Esophagus muscularis mucosa (tissue), 3 donors: ENCODE measurements around the gene TEX35.

Experiments used
- POLR2A ChIP-seq: fragments of 450-650 bp; IDR thresholded peaks from one replicate; pipeline ENCODE4 v1.6.1; 2017; ENCODE audit warnings: antibody characterized with exemption, moderate library complexity, mild to moderate bottlenecking, low read depth
- POLR2AphosphoS5 ChIP-seq, 2 donors: sonication (generic); formaldehyde crosslinking; IDR thresholded peaks; one replicate each; pipeline ENCODE4 v1.6.1; 2017; ENCODE audit warnings: antibody characterized with exemption in 2 of 2
- TF ChIP-seq, protein P1 (sequence below), 3 experiments: fragments of 200-600 bp in 2 of 3; fragments of 450-650 bp in 1 of 3; sonication (generic) in 2 of 3; IDR thresholded peaks; one replicate each; pipeline ENCODE4 v1.5.1; 2017 to 2019; ENCODE audit warnings: antibody characterized with exemption in 3 of 3, mild to moderate bottlenecking in 2 of 3, moderate library complexity in 1 of 3

DNA sequence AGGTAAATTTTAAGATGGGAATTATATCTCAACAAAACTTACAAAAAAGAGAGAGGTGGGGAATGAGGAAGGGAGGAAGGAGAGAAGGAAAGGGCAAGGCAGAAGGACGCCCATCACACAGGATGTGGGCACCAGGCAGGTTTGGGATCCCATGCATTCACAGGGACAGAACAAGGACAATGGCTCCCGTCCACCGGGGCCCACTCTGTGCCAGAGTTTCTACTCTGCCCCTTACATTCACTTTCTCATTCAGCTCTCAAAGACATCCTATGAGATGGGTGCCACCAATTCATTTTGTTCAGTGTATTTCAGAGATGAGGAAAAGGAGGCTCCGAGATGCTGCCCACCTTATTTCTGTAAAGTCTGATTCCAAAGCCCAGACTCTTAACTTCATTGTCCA lies 23.5 kb upstream of the TEX35 start:
- TF ChIP-seq, protein P1, sequence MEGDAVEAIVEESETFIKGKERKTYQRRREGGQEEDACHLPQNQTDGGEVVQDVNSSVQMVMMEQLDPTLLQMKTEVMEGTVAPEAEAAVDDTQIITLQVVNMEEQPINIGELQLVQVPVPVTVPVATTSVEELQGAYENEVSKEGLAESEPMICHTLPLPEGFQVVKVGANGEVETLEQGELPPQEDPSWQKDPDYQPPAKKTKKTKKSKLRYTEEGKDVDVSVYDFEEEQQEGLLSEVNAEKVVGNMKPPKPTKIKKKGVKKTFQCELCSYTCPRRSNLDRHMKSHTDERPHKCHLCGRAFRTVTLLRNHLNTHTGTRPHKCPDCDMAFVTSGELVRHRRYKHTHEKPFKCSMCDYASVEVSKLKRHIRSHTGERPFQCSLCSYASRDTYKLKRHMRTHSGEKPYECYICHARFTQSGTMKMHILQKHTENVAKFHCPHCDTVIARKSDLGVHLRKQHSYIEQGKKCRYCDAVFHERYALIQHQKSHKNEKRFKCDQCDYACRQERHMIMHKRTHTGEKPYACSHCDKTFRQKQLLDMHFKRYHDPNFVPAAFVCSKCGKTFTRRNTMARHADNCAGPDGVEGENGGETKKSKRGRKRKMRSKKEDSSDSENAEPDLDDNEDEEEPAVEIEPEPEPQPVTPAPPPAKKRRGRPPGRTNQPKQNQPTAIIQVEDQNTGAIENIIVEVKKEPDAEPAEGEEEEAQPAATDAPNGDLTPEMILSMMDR (IDR thresholded peaks at IDR 0.05): no peak
- TF ChIP-seq POLR2A: no peak
- no peak for TF ChIP-seq POLR2AphosphoS5 (IDR thresholded peaks at IDR 0.05)
